Astrocyte (in vitro differentiated cells and primary cell): Measurements from ENCODE around the gene WIF1. TPM values are rescaled to one million over a fixed set of nuclear protein-coding genes. Genes with fewer than 3 reads are reported as not detected.

Experiments used
- DNase-seq: peaks from one replicate; pipeline ENCODE4 v3.0.0-alpha.2; 2010; ENCODE audit warnings: low read depth
- FAIRE-seq: peaks from 2 replicates; lab custom pipeline; 2011; peaks lifted over from hg19 to GRCh38; lab: Jason Lieb, UNC
- H2AFZ ChIP-seq: 2 replicates; pipeline ENCODE4 v1.6.0; 2012; ENCODE audit warnings: low read depth, low read length, inconsistent platforms
- H3K27ac ChIP-seq: 2 replicates; pipeline ENCODE4 v1.5.1; 2011; ENCODE audit warnings: low read depth, low read length, inconsistent platforms
- H3K27me3 ChIP-seq: 2 replicates; pipeline ENCODE4 v1.6.0; 2011; ENCODE audit warnings: low read length, inconsistent platforms; ENCODE audit not compliant: insufficient read depth
- H3K36me3 ChIP-seq: 2 replicates; pipeline ENCODE4 v1.5.1; 2011; ENCODE audit warnings: low read length, inconsistent platforms; ENCODE audit not compliant: insufficient read depth
- H3K4me1 ChIP-seq: 2 replicates; pipeline ENCODE4 v1.5.1; 2011; ENCODE audit warnings: low read length, inconsistent platforms; ENCODE audit not compliant: insufficient read depth
- H3K4me2 ChIP-seq: 2 replicates; pipeline ENCODE4 v1.6.0; 2012; ENCODE audit warnings: low read length, inconsistent platforms
- H3K4me3 ChIP-seq: 2 replicates; pipeline ENCODE4 v1.5.1; 2011; ENCODE audit warnings: low read depth, mild to moderate bottlenecking, low read length, inconsistent platforms; ENCODE audit not compliant: insufficient read depth
- H3K79me2 ChIP-seq: 2 replicates; pipeline ENCODE4 v1.6.0; 2012; ENCODE audit warnings: mild to moderate bottlenecking, low read length, inconsistent platforms; ENCODE audit not compliant: insufficient read depth
- H3K9ac ChIP-seq: 2 replicates; pipeline ENCODE4 v1.6.0; 2012; ENCODE audit warnings: mild to moderate bottlenecking, low read length, inconsistent platforms
- H3K9me3 ChIP-seq: 2 replicates; pipeline ENCODE4 v1.5.1; 2012; ENCODE audit warnings: low read depth, mild to moderate bottlenecking, low read length, inconsistent platforms; ENCODE audit not compliant: insufficient read depth
- H4K20me1 ChIP-seq: 2 replicates; pipeline ENCODE4 v1.6.0; 2012; ENCODE audit warnings: low read length, inconsistent platforms; ENCODE audit not compliant: insufficient read depth
- H3K27ac Mint-ChIP-seq: one replicate; pipeline ENCODE4 v1.8.0; 2021; ENCODE audit warnings: mild to moderate bottlenecking, mixed read lengths; ENCODE audit not compliant: unreplicated experiment
- H3K27me3 Mint-ChIP-seq: one replicate; pipeline ENCODE4 v1.8.0; 2021; ENCODE audit warnings: low read depth, mixed read lengths; ENCODE audit not compliant: unreplicated experiment
- H3K36me3 Mint-ChIP-seq: one replicate; pipeline ENCODE4 v1.8.0; 2021; ENCODE audit warnings: low read depth, mixed read lengths; ENCODE audit not compliant: unreplicated experiment
- H3K4me1 Mint-ChIP-seq: one replicate; pipeline ENCODE4 v1.8.0; 2021; ENCODE audit warnings: low read depth, mixed read lengths; ENCODE audit not compliant: unreplicated experiment
- H3K4me3 Mint-ChIP-seq: one replicate; pipeline ENCODE4 v1.8.0; 2021; ENCODE audit warnings: mild to moderate bottlenecking, moderate library complexity, mixed read lengths; ENCODE audit not compliant: unreplicated experiment
- H3K9me3 Mint-ChIP-seq: one replicate; pipeline ENCODE4 v1.8.0; 2021; ENCODE audit warnings: mild to moderate bottlenecking, mixed read lengths; ENCODE audit not compliant: unreplicated experiment
- EZH2 ChIP-seq: IDR thresholded peaks from 2 replicates; pipeline ENCODE4 v1.6.1; 2012; ENCODE audit warnings: mild to moderate bottlenecking, low read length, inconsistent platforms; ENCODE audit not compliant: insufficient read depth
- total RNA-seq: library from RNA; stranded (reverse); gene quantifications from 2 replicates; pipeline ENCODE4 v1.2.1, GENCODE V29; 2021
- TF ChIP-seq, protein P1 (sequence below): IDR thresholded peaks from 2 replicates; pipeline ENCODE4 v1.5.1; 2011; ENCODE audit warnings: low read depth, mild to moderate bottlenecking, inconsistent platforms, low read length, moderate library complexity; ENCODE audit not compliant: insufficient read depth

Gene WIF1
- total RNA-seq, 1 donor from 2014 or later: not detected

- H3K27me3 ChIP-seq: peaks cover 18% of the 10 kb centered on the region
- no peaks in the 10 kb centered on the region for H3K79me2 ChIP-seq
- H2AFZ ChIP-seq: no peak overlapping the region
- FAIRE-seq: no peak
- no peaks in the 10 kb centered on the region for H3K36me3 ChIP-seq
- H4K20me1 ChIP-seq: no peaks in the 10 kb centered on the region
- Mint-ChIP-seq H3K4me1 (peaks cover 5% of the 10 kb centered on the region), H3K9me3 (no peaks in the 10 kb centered on the region), H3K27me3 (no peaks in the 10 kb centered on the region), H3K4me3 (no peak overlapping the region), H3K27ac (no peak overlapping the region), H3K36me3 (no peaks in the 10 kb centered on the region)
- no peak overlapping the region for H3K4me2 ChIP-seq
- H3K9me3 ChIP-seq: no peaks in the 10 kb centered on the region
- H3K9ac ChIP-seq: no peak overlapping the region
- no peak overlapping the region for H3K27ac ChIP-seq
- no peak for DNase-seq
- no peak overlapping the region for H3K4me3 ChIP-seq
- no peaks in the 10 kb centered on the region for H3K4me1 ChIP-seq
- no peak for TF ChIP-seq EZH2
- TF ChIP-seq, protein P1, sequence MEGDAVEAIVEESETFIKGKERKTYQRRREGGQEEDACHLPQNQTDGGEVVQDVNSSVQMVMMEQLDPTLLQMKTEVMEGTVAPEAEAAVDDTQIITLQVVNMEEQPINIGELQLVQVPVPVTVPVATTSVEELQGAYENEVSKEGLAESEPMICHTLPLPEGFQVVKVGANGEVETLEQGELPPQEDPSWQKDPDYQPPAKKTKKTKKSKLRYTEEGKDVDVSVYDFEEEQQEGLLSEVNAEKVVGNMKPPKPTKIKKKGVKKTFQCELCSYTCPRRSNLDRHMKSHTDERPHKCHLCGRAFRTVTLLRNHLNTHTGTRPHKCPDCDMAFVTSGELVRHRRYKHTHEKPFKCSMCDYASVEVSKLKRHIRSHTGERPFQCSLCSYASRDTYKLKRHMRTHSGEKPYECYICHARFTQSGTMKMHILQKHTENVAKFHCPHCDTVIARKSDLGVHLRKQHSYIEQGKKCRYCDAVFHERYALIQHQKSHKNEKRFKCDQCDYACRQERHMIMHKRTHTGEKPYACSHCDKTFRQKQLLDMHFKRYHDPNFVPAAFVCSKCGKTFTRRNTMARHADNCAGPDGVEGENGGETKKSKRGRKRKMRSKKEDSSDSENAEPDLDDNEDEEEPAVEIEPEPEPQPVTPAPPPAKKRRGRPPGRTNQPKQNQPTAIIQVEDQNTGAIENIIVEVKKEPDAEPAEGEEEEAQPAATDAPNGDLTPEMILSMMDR: no peak
Observed at GRCh38 chr12:65082406-65082805, 38.7 kb downstream of the WIF1 start.

DNA sequence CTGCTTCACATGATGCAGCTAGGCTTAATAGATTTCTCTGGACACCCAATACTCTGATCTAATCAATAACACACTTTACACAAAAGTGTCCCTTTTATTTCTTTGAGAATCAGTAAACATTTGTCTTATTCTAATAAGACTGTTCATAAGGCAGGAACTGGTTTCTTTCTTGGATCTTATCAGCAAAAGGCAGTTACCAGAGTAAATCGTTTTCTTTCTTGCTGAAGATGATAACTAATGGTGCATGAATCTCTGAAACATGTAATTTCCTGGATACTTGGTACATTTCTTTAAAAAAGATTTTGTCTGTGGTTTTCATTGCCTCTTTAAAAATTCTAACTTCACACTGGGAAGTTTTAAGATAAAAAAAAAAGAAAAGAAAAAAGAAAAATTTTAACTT is 39.6 kb downstream of the WIF1 start:
- Histone ChIP-seq H3K27ac (no peak overlapping the region), H3K4me1 (no peaks in the 10 kb centered on the region), H3K36me3 (no peaks in the 10 kb centered on the region), H3K9ac (no peak overlapping the region), H3K4me3 (no peak overlapping the region), H3K9me3 (no peaks in the 10 kb centered on the region), H3K79me2 (no peaks in the 10 kb centered on the region), H3K4me2 (no peak overlapping the region), H3K27me3 (peaks cover 18% of the 10 kb centered on the region), H4K20me1 (no peaks in the 10 kb centered on the region), H2AFZ (no peak overlapping the region)
- DNase-seq (no peak), FAIRE-seq (no peak)
- Mint-ChIP-seq H3K9me3 (no peaks in the 10 kb centered on the region), H3K36me3 (no peaks in the 10 kb centered on the region), H3K27ac (no peak overlapping the region), H3K4me1 (peaks cover 5% of the 10 kb centered on the region), H3K27me3 (no peaks in the 10 kb centered on the region), H3K4me3 (no peak overlapping the region)
- TF ChIP-seq, protein P1: no peak
- no peak for TF ChIP-seq EZH2

DNA sequence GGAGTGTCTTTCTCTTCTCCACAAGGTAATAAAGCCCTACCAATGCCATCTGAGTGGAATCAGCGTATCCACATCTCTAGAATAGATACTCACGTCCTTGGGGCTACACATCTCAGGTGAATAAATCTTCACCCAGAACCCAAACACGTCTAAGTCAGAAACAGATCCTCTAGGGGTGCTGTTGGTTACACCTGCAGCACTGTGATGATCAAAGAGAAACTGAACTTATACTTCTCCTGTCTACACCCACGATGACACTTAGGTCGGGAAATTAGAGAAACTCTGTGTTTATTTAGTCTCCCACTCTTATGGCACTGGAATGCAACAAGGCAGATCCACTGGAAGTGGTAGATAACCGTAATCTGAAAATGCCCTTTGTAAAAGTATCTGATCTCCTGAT is 46.2 kb downstream of the WIF1 start:
- no peak overlapping the region for H3K27ac ChIP-seq
- FAIRE-seq: no peak
- Mint-ChIP-seq H3K27ac (no peak overlapping the region), H3K9me3 (no peaks in the 10 kb centered on the region), H3K27me3 (no peaks in the 10 kb centered on the region), H3K4me3 (no peak overlapping the region), H3K36me3 (no peaks in the 10 kb centered on the region), H3K4me1 (no peaks in the 10 kb centered on the region)
- no peaks in the 10 kb centered on the region for H3K4me1 ChIP-seq
- H3K4me3 ChIP-seq: no peak overlapping the region
- H4K20me1 ChIP-seq: no peaks in the 10 kb centered on the region
- no peak overlapping the region for H3K4me2 ChIP-seq
- H3K27me3 ChIP-seq: peaks cover 6% of the 10 kb centered on the region
- no peak overlapping the region for H2AFZ ChIP-seq
- no peaks in the 10 kb centered on the region for H3K79me2 ChIP-seq
- TF ChIP-seq, protein P1: no peak
- no peak for TF ChIP-seq EZH2
- H3K9me3 ChIP-seq: no peaks in the 10 kb centered on the region
- no peak overlapping the region for H3K9ac ChIP-seq
- no peak for DNase-seq
- no peaks in the 10 kb centered on the region for H3K36me3 ChIP-seq
